Smooth muscle cell (in vitro differentiated cells): ENCODE results near the gene SNRPB. TPM values are rescaled to one million over a fixed set of nuclear protein-coding genes. Genes with fewer than 3 reads are reported as not detected.

Experiments
- DNase-seq: peaks from one replicate; lab custom pipeline; 2025; ENCODE audit not compliant: unreplicated experiment; lab: John Stamatoyannopoulos, UW
- H2AFZ ChIP-seq: fragments of 200-600 bp; sonication (generic); 2 replicates; pipeline ENCODE4 v1.6.0; 2016; ENCODE audit warnings: antibody characterized with exemption, low read depth, mild to moderate bottlenecking
- H3F3A ChIP-seq: fragments of 200-600 bp; sonication (generic); 2 replicates; pipeline ENCODE4 v1.6.0; 2017; ENCODE audit warnings: antibody characterized with exemption, low read depth
- H3K27ac ChIP-seq: fragments of 200-600 bp; sonication (generic); 2 replicates; pipeline ENCODE4 v1.5.1; 2016; ENCODE audit warnings: low read depth, mild to moderate bottlenecking
- H3K27me3 ChIP-seq: fragments of 200-600 bp; sonication (generic); 2 replicates; pipeline ENCODE4 v1.6.1; 2016; ENCODE audit warnings: low read depth, mild to moderate bottlenecking
- H3K36me3 ChIP-seq: fragments of 200-600 bp; sonication (generic); 2 replicates; pipeline ENCODE4 v1.5.1; 2016; ENCODE audit warnings: low read depth
- H3K4me1 ChIP-seq: fragments of 200-600 bp; sonication (generic); 2 replicates; pipeline ENCODE4 v1.5.1; 2016; ENCODE audit warnings: low read depth
- H3K4me2 ChIP-seq: fragments of 200-600 bp; sonication (generic); 2 replicates; pipeline ENCODE4 v1.6.0; 2016; ENCODE audit warnings: mild to moderate bottlenecking
- H3K4me3 ChIP-seq: fragments of 200-600 bp; sonication (generic); 2 replicates; pipeline ENCODE4 v1.5.1; 2016; ENCODE audit warnings: mild to moderate bottlenecking
- H3K79me2 ChIP-seq: fragments of 200-600 bp; sonication (generic); 2 replicates; pipeline ENCODE4 v1.6.0; 2016; ENCODE audit warnings: low read depth, mild to moderate bottlenecking
- H3K9ac ChIP-seq: fragments of 200-600 bp; sonication (generic); 2 replicates; pipeline ENCODE4 v1.6.0; 2016; ENCODE audit warnings: low read depth
- H3K9me3 ChIP-seq: fragments of 200-600 bp; sonication (generic); replicated peaks from 2 replicates; pipeline ENCODE4 v1.5.1; 2016; ENCODE audit warnings: low read depth
- H4K20me1 ChIP-seq: fragments of 200-600 bp; sonication (generic); 2 replicates; pipeline ENCODE4 v1.6.0; 2016; ENCODE audit warnings: low read depth
- CTCF ChIP-seq: fragments of 200-600 bp; sonication (generic); IDR thresholded peaks from 2 replicates; pipeline ENCODE4 v1.5.1; 2017; ENCODE audit warnings: borderline replicate concordance, mild to moderate bottlenecking, antibody characterized with exemption; ENCODE audit not compliant: insufficient read depth, poor library complexity, severe bottlenecking
- WGBS: methylation state at CpG from one replicate; pipeline ENCODE4 v1.1.7; 2016; ENCODE audit warnings: low lambda C conversion rate; 5-methylcytosine and 5-hydroxymethylcytosine counted together
- polyA plus RNA-seq: library from polyadenylated mRNA; unstranded; fragments of >200 nt; fragmentation: Nextera tagmentation; extraction: Ambion mirVana; gene quantifications from 2 replicates; pipeline ENCODE4 v1.2.1, GENCODE V29; 2016
- total RNA-seq: library from RNA; depleted of rRNA; stranded (reverse); fragments of >200 nt; gene quantifications from 2 replicates; pipeline ENCODE4 v1.2.3, GENCODE V29; 2014

SNRPB gene
- total and polyA plus RNA-seq, 2 experiments from 2014 or later = 250 to 281 TPM

GRCh38 chr20:2460752-2461424 lies 9.7 kb downstream of the SNRPB start:
- no peak overlapping the region for H3K27ac ChIP-seq
- 74% methylated on average over 4 of the region's 4 CpGs for WGBS
- H3K4me3 ChIP-seq = no peak overlapping the region
- H4K20me1 ChIP-seq = peaks cover 61% of the 10 kb centered on the region
- no peaks in the 10 kb centered on the region for H3K27me3 ChIP-seq
- H3K9ac ChIP-seq = no peak overlapping the region
- no peaks in the 10 kb centered on the region for H3K9me3 ChIP-seq
- peaks cover under 1% of the 10 kb centered on the region for H3K79me2 ChIP-seq
- DNase-seq = no peak
- no peak for TF ChIP-seq CTCF
- H3K4me1 ChIP-seq = no peaks in the 10 kb centered on the region
- no peak overlapping the region for H2AFZ ChIP-seq
- no peak overlapping the region for H3K4me2 ChIP-seq
- peaks cover 34% of the 10 kb centered on the region for H3K36me3 ChIP-seq
- H3F3A ChIP-seq = peaks cover 25% of the 10 kb centered on the region

GRCh38 chr20:2459981-2460751 lies 10.4 kb downstream of the SNRPB start:
- no peak for DNase-seq
- no peaks in the 10 kb centered on the region for H3K27me3 ChIP-seq
- H4K20me1 ChIP-seq = peaks cover 54% of the 10 kb centered on the region
- no peak for TF ChIP-seq CTCF
- peaks cover 25% of the 10 kb centered on the region for H3F3A ChIP-seq
- 87% methylated on average over 1 of the region's 1 CpG for WGBS
- peaks cover 31% of the 10 kb centered on the region for H3K36me3 ChIP-seq
- H3K79me2 ChIP-seq = no peaks in the 10 kb centered on the region
- no peak overlapping the region for H3K4me3 ChIP-seq
- H3K4me2 ChIP-seq = no peak overlapping the region
- H2AFZ ChIP-seq = no peak overlapping the region
- H3K27ac ChIP-seq = no peak overlapping the region
- no peaks in the 10 kb centered on the region for H3K4me1 ChIP-seq
- no peaks in the 10 kb centered on the region for H3K9me3 ChIP-seq
- no peak overlapping the region for H3K9ac ChIP-seq

GRCh38 chr20:2458919-2459499 lies 11.6 kb downstream of the SNRPB start:
- H4K20me1 ChIP-seq = peaks cover 43% of the 10 kb centered on the region
- H3K79me2 ChIP-seq = no peaks in the 10 kb centered on the region
- H3K4me1 ChIP-seq = no peaks in the 10 kb centered on the region
- H3K9me3 ChIP-seq = no peaks in the 10 kb centered on the region
- no peak overlapping the region for H3K9ac ChIP-seq
- H3K27me3 ChIP-seq = no peaks in the 10 kb centered on the region
- no peak for DNase-seq
- H3K36me3 ChIP-seq = peaks cover 20% of the 10 kb centered on the region
- no peak overlapping the region for H2AFZ ChIP-seq
- H3K4me2 ChIP-seq = no peak overlapping the region
- WGBS = 91% methylated on average over 3 of the region's 3 CpGs
- H3K4me3 ChIP-seq = no peak overlapping the region
- H3K27ac ChIP-seq = no peak overlapping the region
- H3F3A ChIP-seq = peaks cover 14% of the 10 kb centered on the region
- TF ChIP-seq CTCF = no peak
